ENCODE results near the gene LACRT.

DNA sequence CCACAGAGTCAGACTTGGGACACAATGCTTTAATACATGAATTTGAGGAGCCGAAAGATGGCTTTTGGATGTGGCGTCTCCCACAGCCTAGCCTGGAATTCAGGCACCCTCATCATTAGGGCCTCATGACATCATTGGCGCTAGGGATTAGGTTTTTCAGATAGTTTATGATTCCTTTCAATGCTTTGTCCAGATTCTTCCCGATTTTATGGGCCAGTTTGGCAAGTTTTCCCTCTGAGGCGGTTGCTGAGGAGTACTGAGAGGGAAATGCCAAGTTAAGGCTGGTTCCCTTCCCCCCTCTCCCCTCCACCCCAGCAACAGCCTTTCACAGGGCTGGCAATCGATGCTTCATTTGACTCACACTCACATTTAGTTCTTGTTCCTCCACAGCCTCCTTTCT lies 26.5 kb downstream of the LACRT start:
- TF ChIP-seq TAF1 (IDR thresholded peaks at IDR 0.05; ENCODE audit: low read depth, low read length) (no peak), HDAC2 (IDR thresholded peaks at IDR 0.05; ENCODE audit: borderline replicate concordance in 1 of 2, low read depth in 2 of 2, low read length in 2 of 2) (no peak), RNF2 (IDR thresholded peaks at IDR 0.05; ENCODE audit: borderline replicate concordance, low read depth, low read length, missing control alignments, poor library complexity, severe bottlenecking) (no peak), ZNF274 (IDR thresholded peaks at IDR 0.05; ENCODE audit: borderline replicate concordance, extremely low read depth, low read length) (no peak), TEAD4 (IDR thresholded peaks at IDR 0.05; ENCODE audit: low read depth, low read length) (no peak), CTCF (IDR thresholded peaks at IDR 0.05; ENCODE audit: control extremely low read depth in 1 of 3, insufficient read depth in 1 of 3, low read depth in 1 of 3, low read length in 3 of 3) (no peak), EZH2 (IDR thresholded peaks at IDR 0.05; ENCODE audit: low read depth, low read length, severe bottlenecking) (no peak), POLR2A (IDR thresholded peaks at IDR 0.05; ENCODE audit: control extremely low read depth in 1 of 2, low read depth in 2 of 2, low read length in 2 of 2) (no peak), SIRT6 (IDR thresholded peaks at IDR 0.05; ENCODE audit: low read length) (no peak), BCL11A (IDR thresholded peaks at IDR 0.05; ENCODE audit: low read depth in 2 of 2, low read length in 2 of 2) (no peak), SIN3A (conservative IDR thresholded peaks at IDR 0.05 in 1 of 2, IDR thresholded peaks at IDR 0.05 in 1 of 2; ENCODE audit: low read depth in 1 of 2, low read length in 2 of 2) (no peak), SUZ12 (IDR thresholded peaks at IDR 0.05; ENCODE audit: low read length) (no peak)
- TF ChIP-seq, protein P1, sequence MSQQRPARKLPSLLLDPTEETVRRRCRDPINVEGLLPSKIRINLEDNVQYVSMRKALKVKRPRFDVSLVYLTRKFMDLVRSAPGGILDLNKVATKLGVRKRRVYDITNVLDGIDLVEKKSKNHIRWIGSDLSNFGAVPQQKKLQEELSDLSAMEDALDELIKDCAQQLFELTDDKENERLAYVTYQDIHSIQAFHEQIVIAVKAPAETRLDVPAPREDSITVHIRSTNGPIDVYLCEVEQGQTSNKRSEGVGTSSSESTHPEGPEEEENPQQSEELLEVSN (IDR thresholded peaks at IDR 0.05) = no peak

All from H1 (cell line).